Vagina (tissue), 2 donors: Measurements from ENCODE around the gene MAD2L1BP. TPM values are rescaled to one million over a fixed set of nuclear protein-coding genes. Genes with fewer than 3 reads are reported as not detected.
"Not testable (repeated sequence)": the region's sequence is repeated elsewhere in the genome, so short reads cannot be mapped to it uniquely, and the experiment has no call there.

Experiments used
- DNase-seq, 2 donors: peaks; one replicate each; pipeline ENCODE4 v3.0.0-alpha.2; 2017; ENCODE audit errors: extremely low spot score in 2 of 2
- H3K27ac ChIP-seq: fragments of 200-600 bp; sonication (generic); one replicate; pipeline ENCODE4 v1.5.1; 2019
- H3K27me3 ChIP-seq: fragments of 200-600 bp; sonication (generic); one replicate; pipeline ENCODE4 v1.5.1; 2019
- H3K36me3 ChIP-seq, 2 donors: fragments of 200-600 bp; sonication (generic); one replicate each; pipeline ENCODE4 v1.5.1; 2017 to 2019
- H3K4me1 ChIP-seq: fragments of 200-600 bp; sonication (generic); one replicate; pipeline ENCODE4 v1.5.1; 2019
- H3K4me3 ChIP-seq, 2 donors: fragments of 200-600 bp; sonication (generic); 1 replicate in 1 of 2; 2 replicates in 1 of 2; pipeline ENCODE4 v1.5.1; 2016 to 2019
- H3K9me3 ChIP-seq: fragments of 200-600 bp; sonication (generic); one replicate; pipeline ENCODE4 v1.5.1; 2019
- POLR2A ChIP-seq, 2 donors: fragments of 450-650 bp; IDR thresholded peaks; one replicate each; pipeline ENCODE4 v1.6.1; 2017; ENCODE audit warnings: antibody characterized with exemption in 2 of 2, mild to moderate bottlenecking in 2 of 2, moderate library complexity in 2 of 2
- POLR2AphosphoS5 ChIP-seq, 2 donors: sonication (generic); formaldehyde crosslinking; IDR thresholded peaks; one replicate each; pipeline ENCODE4 v1.9.0; 2017; ENCODE audit warnings: antibody characterized with exemption in 2 of 2, mild to moderate bottlenecking in 2 of 2, low read depth in 1 of 2; ENCODE audit not compliant: insufficient read depth in 1 of 2
- intact Hi-C: fragments of 100-400 bp; cut with DNase I; formaldehyde crosslinking; loops from one replicate; pipeline ENCODE4 v1.15.1; 2023
- total RNA-seq: library from RNA; depleted of rRNA; stranded (reverse); fragments of >200 nt; gene quantifications from one replicate; pipeline ENCODE4 v1.2.3, GENCODE V29; 2016
- TF ChIP-seq, protein P1 (sequence below), 3 experiments: fragments of 450-650 bp in 2 of 3; fragments of 200-600 bp in 1 of 3; sonication (generic) in 1 of 3; IDR thresholded peaks; one replicate each; pipeline ENCODE4 v1.5.1; 2017 to 2019; ENCODE audit warnings: antibody characterized with exemption in 3 of 3, mild to moderate bottlenecking in 2 of 3, moderate library complexity in 2 of 3

MAD2L1BP gene
- total RNA-seq, 1 donor from 2014 or later = 58.4 TPM

DNA sequence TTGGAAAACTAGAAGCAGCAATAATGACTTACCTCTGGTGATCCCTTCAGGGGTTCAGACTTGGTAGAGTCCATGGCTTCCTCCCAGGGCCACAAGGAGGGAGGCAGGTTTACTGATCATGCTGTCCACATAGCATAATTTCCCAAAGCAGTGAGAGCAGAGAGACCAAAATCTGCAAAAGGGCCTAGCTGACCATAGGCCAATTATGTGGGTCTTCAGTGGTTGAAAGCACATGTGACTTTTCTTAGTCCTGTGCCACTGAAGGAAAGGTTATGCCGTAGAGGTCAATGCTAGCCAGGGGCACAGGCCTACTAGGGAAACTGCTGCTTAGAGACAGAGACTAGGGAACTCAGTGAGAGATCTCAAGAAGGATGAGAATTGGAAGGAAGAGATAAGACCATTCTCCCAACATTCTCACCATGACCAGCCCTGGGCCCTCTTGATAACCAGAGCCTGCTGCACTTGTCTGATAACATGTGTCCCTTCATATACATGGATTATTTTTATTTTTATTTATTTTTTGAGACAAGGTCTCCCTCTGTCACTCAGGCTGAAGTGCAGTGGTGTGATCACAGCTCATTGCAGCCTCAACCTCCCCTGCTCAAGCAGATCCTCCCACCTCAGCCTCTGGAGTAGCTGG lies 4.5 kb upstream of the MAD2L1BP start:
- Histone ChIP-seq H3K27me3 (no peaks in the 10 kb centered on the region), H3K4me3 (no peak overlapping the region), H3K9me3 (no peaks in the 10 kb centered on the region), H3K4me1 (peaks cover 34% of the 10 kb centered on the region), H3K27ac (peak overlapping the region; percentile 99), H3K36me3 (peaks cover 0 to 1% of the 10 kb centered on the region in 2 donors)
- DNase-seq = no peak
- TF ChIP-seq POLR2AphosphoS5 (IDR thresholded peaks at IDR 0.05; ENCODE audit: insufficient read depth in 1 of 2, low read depth in 1 of 2) (no peak), POLR2A (IDR thresholded peaks at IDR 0.05) (no peak)
- TF ChIP-seq, protein P1, sequence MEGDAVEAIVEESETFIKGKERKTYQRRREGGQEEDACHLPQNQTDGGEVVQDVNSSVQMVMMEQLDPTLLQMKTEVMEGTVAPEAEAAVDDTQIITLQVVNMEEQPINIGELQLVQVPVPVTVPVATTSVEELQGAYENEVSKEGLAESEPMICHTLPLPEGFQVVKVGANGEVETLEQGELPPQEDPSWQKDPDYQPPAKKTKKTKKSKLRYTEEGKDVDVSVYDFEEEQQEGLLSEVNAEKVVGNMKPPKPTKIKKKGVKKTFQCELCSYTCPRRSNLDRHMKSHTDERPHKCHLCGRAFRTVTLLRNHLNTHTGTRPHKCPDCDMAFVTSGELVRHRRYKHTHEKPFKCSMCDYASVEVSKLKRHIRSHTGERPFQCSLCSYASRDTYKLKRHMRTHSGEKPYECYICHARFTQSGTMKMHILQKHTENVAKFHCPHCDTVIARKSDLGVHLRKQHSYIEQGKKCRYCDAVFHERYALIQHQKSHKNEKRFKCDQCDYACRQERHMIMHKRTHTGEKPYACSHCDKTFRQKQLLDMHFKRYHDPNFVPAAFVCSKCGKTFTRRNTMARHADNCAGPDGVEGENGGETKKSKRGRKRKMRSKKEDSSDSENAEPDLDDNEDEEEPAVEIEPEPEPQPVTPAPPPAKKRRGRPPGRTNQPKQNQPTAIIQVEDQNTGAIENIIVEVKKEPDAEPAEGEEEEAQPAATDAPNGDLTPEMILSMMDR (IDR thresholded peaks at IDR 0.05) = no peak
- intact Hi-C loops = no loop called here

DNA sequence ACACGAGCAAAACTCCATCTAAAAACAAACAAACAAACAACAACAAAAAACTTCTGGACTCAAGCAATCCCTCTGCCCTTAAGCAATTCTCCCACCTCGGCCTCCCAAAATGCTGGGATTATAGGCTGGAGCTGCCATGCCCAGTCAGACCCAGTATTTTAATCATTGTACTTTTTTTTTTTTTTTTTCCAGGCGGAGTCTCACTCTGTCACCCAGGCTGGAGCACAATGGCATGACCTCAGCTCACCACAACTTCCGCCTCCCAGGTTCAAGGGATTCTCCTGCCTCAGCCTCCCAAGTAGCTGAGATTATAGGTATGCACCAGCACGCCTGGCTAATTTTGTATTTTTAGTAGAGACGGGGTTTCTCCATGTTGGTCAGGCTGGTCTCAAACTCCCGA lies 2.6 kb upstream of the MAD2L1BP start:
- H3K4me3 ChIP-seq, H3K9me3 ChIP-seq, H3K36me3 ChIP-seq, DNase-seq, H3K27ac ChIP-seq, intact Hi-C loops, H3K27me3 ChIP-seq: not testable (repeated sequence)
- peaks cover 36% of the 10 kb centered on the region for H3K4me1 ChIP-seq

DNA sequence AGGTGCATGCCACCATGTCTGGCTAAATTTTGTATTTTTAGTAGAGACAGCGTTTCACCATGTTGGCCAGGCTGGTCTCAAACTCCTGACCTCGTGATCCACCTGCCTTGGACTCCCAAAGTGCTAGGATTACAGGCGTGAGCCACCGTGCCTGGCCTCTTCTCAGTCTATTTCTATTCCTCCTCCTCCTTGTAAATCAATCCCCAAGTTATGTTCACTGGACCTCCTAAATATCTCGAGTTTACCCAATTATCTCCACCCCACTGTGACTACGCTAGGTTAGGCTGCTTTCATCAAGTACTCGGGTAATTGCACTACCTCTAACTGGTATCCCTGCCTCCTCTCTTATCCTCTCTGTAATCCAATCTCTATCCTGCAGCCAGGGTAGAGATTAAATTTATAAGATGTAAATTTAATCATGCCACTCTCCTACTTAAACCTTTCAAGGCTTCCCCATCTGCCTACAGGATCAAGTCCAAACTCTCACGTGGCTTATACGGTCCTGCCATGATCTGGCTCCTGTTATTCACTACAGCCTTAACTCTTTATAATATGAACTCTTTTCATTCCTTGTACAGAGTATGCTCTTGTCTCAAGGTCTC lies 837 bp upstream of the MAD2L1BP start:
- TF ChIP-seq POLR2AphosphoS5 (IDR thresholded peaks at IDR 0.05; ENCODE audit: insufficient read depth in 1 of 2, low read depth in 1 of 2) (no peak), POLR2A (IDR thresholded peaks at IDR 0.05) (no peak)
- TF ChIP-seq, protein P1 (IDR thresholded peaks at IDR 0.05) = no peak
- intact Hi-C loops = no loop called here
- Histone ChIP-seq H3K36me3 (peaks cover 0 to 19% of the 10 kb centered on the region in 2 donors), H3K9me3 (no peaks in the 10 kb centered on the region), H3K27me3 (no peaks in the 10 kb centered on the region), H3K4me3 (no peak overlapping the region), H3K4me1 (peaks cover 46% of the 10 kb centered on the region), H3K27ac (no peak overlapping the region)
- no peak for DNase-seq

DNA sequence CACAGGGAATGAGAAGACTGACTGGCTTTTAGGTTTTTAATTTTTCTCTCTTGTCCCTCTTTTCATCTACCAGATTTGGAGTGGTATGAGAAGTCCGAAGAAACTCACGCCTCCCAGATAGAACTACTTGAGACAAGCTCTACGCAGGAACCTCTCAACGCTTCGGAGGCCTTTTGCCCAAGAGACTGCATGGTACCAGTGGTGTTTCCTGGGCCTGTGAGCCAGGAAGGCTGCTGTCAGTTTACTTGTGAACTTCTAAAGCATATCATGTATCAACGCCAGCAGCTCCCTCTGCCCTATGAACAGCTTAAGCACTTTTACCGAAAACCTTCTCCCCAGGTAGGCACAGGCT lies 644 bp downstream of the MAD2L1BP start:
- TF ChIP-seq POLR2AphosphoS5 (IDR thresholded peaks at IDR 0.05; ENCODE audit: insufficient read depth in 1 of 2, low read depth in 1 of 2) = no peak
- Histone ChIP-seq H3K4me3 (peak overlapping the region; percentile 78 to 88), H3K9me3 (no peaks in the 10 kb centered on the region), H3K27ac (peak overlapping the region; percentile 74), H3K36me3 (peaks cover 0 to 34% of the 10 kb centered on the region in 2 donors), H3K4me1 (peaks cover 45% of the 10 kb centered on the region), H3K27me3 (no peaks in the 10 kb centered on the region)
- DNase-seq = no peak
- intact Hi-C loops = no loop called here

DNA sequence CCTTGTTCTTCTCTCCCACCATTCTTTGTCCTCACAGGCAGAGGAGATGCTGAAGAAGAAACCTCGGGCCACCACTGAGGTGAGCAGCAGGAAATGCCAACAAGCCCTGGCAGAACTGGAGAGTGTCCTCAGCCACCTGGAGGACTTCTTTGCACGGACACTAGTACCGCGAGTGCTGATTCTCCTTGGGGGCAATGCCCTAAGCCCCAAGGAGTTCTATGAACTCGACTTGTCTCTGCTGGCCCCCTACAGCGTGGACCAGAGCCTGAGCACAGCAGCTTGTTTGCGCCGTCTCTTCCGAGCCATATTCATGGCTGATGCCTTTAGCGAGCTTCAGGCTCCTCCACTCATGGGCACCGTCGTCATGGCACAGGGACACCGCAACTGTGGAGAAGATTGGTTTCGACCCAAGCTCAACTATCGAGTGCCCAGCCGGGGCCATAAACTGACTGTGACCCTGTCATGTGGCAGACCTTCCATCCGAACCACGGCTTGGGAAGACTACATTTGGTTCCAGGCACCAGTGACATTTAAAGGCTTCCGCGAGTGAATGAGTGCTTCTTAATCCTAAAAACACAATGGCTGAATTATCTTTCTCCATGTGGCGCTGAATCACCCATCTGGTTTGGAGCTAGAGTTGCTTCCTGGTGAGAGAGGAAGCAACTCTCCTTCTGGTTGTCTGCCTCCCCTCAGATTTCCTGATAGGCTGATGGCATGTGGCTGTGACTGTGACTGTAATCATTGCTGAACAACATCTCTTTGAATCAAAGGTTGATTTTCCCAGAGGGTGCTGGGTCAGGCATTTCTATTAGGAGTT lies 4.6 kb downstream of the MAD2L1BP start:
- Histone ChIP-seq H3K27me3 (no peaks in the 10 kb centered on the region), H3K36me3 (peaks cover 0 to 38% of the 10 kb centered on the region in 2 donors), H3K9me3 (no peaks in the 10 kb centered on the region), H3K4me3 (no peak overlapping the region), H3K4me1 (peaks cover 41% of the 10 kb centered on the region), H3K27ac (no peak overlapping the region)
- DNase-seq = no peak
- intact Hi-C loops = no loop called here
- TF ChIP-seq POLR2AphosphoS5 (IDR thresholded peaks at IDR 0.05; ENCODE audit: insufficient read depth in 1 of 2, low read depth in 1 of 2) (no peak), POLR2A (IDR thresholded peaks at IDR 0.05) (no peak)
- TF ChIP-seq, protein P1 (IDR thresholded peaks at IDR 0.05) = no peak
